Panc1 (cell line): Measurements from ENCODE around the gene ANG. TPM values are rescaled to one million over a fixed set of nuclear protein-coding genes. Genes with fewer than 3 reads are reported as not detected.
A peak's percentile ranks its signal among the peaks of the same experiment; 100 is the strongest.

Experiments
- ATAC-seq: fragments of 200-7000 bp; cut with Tn5 transposase; 2 replicates; pipeline ENCODE4 v1.9.1; 2020; ENCODE audit warnings: mild to moderate bottlenecking, moderate library complexity
- BruUV-seq: library from RNA; stranded (reverse); fragments of 400-500 nt; replicated peaks from 2 replicates; lab custom pipeline; 2021; lab: Mats Ljungman, UMichigan
- CTCF ChIA-PET: fragments of 300-600 bp; sonication (Branson Sonifier 250); formaldehyde crosslinking; loops from one replicate; lab custom pipeline; 2022; ENCODE audit warnings: antibody characterized with exemption; lab: Charles Lee
- POLR2A ChIA-PET: fragments of 300-600 bp; sonication (Branson Sonifier 250); formaldehyde crosslinking; loops from one replicate; lab custom pipeline; 2022; ENCODE audit warnings: antibody characterized with exemption; lab: Charles Lee
- DNase-seq: peaks from one replicate; pipeline ENCODE4 v3.0.0-alpha.2; 2010; ENCODE audit warnings: low read depth, low spot score
- H3K27ac ChIP-seq: 2 replicates; pipeline ENCODE4 v1.5.1; 2011; ENCODE audit warnings: mild to moderate bottlenecking, low read length, inconsistent platforms
- H3K27me3 ChIP-seq: fragments of 200-500 bp; sonication (Bioruptor generic); 2 replicates; pipeline ENCODE4 v1.6.0; 2014; ENCODE audit warnings: low read length, inconsistent platforms; ENCODE audit not compliant: control insufficient read depth, insufficient read depth
- H3K36me3 ChIP-seq: fragments of 200-500 bp; sonication (Bioruptor generic); 2 replicates; pipeline ENCODE4 v1.5.1; 2014; ENCODE audit warnings: inconsistent platforms, mild to moderate bottlenecking, low read length, moderate library complexity; ENCODE audit not compliant: control insufficient read depth, insufficient read depth
- H3K4me1 ChIP-seq: 2 replicates; pipeline ENCODE4 v1.5.1; 2011; ENCODE audit warnings: inconsistent platforms, mild to moderate bottlenecking, low read length, moderate library complexity; ENCODE audit not compliant: control insufficient read depth, insufficient read depth
- H3K4me3 ChIP-seq, 2 experiments: 2 replicates each; pipeline ENCODE4 v1.5.1; 2011 to 2012; ENCODE audit warnings: low read depth in 2 of 2, low read length in 2 of 2, mild to moderate bottlenecking in 2 of 2, inconsistent platforms in 1 of 2, moderate library complexity in 1 of 2
- H3K9me3 ChIP-seq: fragments of 200-500 bp; sonication (Bioruptor generic); 2 replicates; pipeline ENCODE4 v1.5.1; 2014; ENCODE audit warnings: low read depth, mild to moderate bottlenecking, inconsistent platforms, low read length, moderate library complexity; ENCODE audit not compliant: control insufficient read depth, insufficient read depth
- POLR2AphosphoS5 ChIP-seq: IDR thresholded peaks from 2 replicates; pipeline ENCODE4 v1.6.1; 2012; ENCODE audit warnings: mild to moderate bottlenecking, low read depth, low read length, moderate library complexity
- REST ChIP-seq, 2 experiments: IDR thresholded peaks; 2 replicates each; pipeline ENCODE4 v1.6.1; 2011 to 2012; ENCODE audit warnings: low read depth in 2 of 2, control low read depth in 1 of 2, low read length in 1 of 2, mild to moderate bottlenecking in 1 of 2, moderate library complexity in 1 of 2; ENCODE audit not compliant: insufficient read depth in 1 of 2
- SIN3A ChIP-seq: IDR thresholded peaks from 2 replicates; pipeline ENCODE4 v1.6.1; 2012; ENCODE audit warnings: low read depth, mild to moderate bottlenecking, low read length, moderate library complexity, borderline replicate concordance; ENCODE audit not compliant: insufficient read depth
- TCF7L2 ChIP-seq: IDR thresholded peaks from 2 replicates; pipeline ENCODE4 v1.6.1; 2011; ENCODE audit warnings: mild to moderate bottlenecking, low read depth, low read length, inconsistent platforms
- in situ Hi-C: cut with HindIII; loops from 2 replicates; pipeline ENCODE4 v1.10.0; 2016; ENCODE audit warnings: low sequenced_read_pairs, low pct_unique_long_range_greater_than_20kb
- intact Hi-C: fragments of 100-400 bp; cut with micrococcal nuclease; formaldehyde crosslinking; loops from one replicate; pipeline ENCODE4 v1.10.0; 2022; ENCODE audit not compliant: unreplicated experiment
- total RNA-seq: library from RNA; stranded (reverse); gene quantifications from one replicate; pipeline ENCODE4 v1.2.1, GENCODE V29; 2021; ENCODE audit not compliant: unreplicated experiment
- TF ChIP-seq, protein P1 (sequence below): fragments of 450-650 bp; IDR thresholded peaks from 2 replicates; pipeline ENCODE4 v1.5.1; 2017; ENCODE audit warnings: mild to moderate bottlenecking

Gene ANG
- total RNA-seq, 1 experiment from 2014 or later = 1.9 TPM

GRCh38 chr14:20657216-20658211, 31.1 kb upstream of the ANG start:
- no peaks in the 10 kb centered on the region for H3K27me3 ChIP-seq
- no peak overlapping the region for H3K27ac ChIP-seq
- peak overlapping the region in 1 of 2 experiments; percentile 28; a peak in 2 of 4 replicates for H3K4me3 ChIP-seq
- peak; percentile 80 for DNase-seq
- H3K36me3 ChIP-seq = no peaks in the 10 kb centered on the region
- in situ Hi-C loops = no loop called here
- CTCF ChIA-PET = interaction anchor here (0.8 to 1.0 kb wide), 2 partner anchors 34 to 38 kb away, joined by 4 read pairs; no protein-coding TSS in a partner anchor
- POLR2A ChIA-PET = interaction anchor here (0.5 kb wide), 1 partner anchor 209 kb away, joined by 9 read pairs; no protein-coding TSS in a partner anchor
- TF ChIP-seq, protein P1, sequence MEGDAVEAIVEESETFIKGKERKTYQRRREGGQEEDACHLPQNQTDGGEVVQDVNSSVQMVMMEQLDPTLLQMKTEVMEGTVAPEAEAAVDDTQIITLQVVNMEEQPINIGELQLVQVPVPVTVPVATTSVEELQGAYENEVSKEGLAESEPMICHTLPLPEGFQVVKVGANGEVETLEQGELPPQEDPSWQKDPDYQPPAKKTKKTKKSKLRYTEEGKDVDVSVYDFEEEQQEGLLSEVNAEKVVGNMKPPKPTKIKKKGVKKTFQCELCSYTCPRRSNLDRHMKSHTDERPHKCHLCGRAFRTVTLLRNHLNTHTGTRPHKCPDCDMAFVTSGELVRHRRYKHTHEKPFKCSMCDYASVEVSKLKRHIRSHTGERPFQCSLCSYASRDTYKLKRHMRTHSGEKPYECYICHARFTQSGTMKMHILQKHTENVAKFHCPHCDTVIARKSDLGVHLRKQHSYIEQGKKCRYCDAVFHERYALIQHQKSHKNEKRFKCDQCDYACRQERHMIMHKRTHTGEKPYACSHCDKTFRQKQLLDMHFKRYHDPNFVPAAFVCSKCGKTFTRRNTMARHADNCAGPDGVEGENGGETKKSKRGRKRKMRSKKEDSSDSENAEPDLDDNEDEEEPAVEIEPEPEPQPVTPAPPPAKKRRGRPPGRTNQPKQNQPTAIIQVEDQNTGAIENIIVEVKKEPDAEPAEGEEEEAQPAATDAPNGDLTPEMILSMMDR = peak; percentile 59
- TF ChIP-seq POLR2AphosphoS5 = no peak
- ATAC-seq = peak; percentile 86
- H3K4me1 ChIP-seq = no peaks in the 10 kb centered on the region; the same call in 1 of the 2 replicates
- intact Hi-C loops = loop anchor here (5.0 kb wide), 1 partner anchor 35 kb away; no protein-coding TSS in a partner anchor
- no peaks in the 10 kb centered on the region for H3K9me3 ChIP-seq
- BruUV-seq = no TSS peak

- CTCF ChIA-PET = interaction anchor here (0.8 kb wide), 1 partner anchor 39 kb away, joined by 4 read pairs; no protein-coding TSS in a partner anchor
- no TSS peak for BruUV-seq
- in situ Hi-C loops = no loop called here
Measured at GRCh38 chr14:20658246-20658645, 30.3 kb upstream of the ANG start.

More at GRCh38 chr14:20658246-20658645, 30.3 kb upstream of the ANG start:
- Histone ChIP-seq H3K9me3 (no peaks in the 10 kb centered on the region), H3K4me3 (no peak overlapping the region), H3K27me3 (no peaks in the 10 kb centered on the region), H3K27ac (no peak overlapping the region), H3K4me1 (no peaks in the 10 kb centered on the region; the same call in 1 of the 2 replicates), H3K36me3 (no peaks in the 10 kb centered on the region)
- POLR2A ChIA-PET = no interaction called here
- intact Hi-C loops = loop anchor here (5.0 kb wide), 1 partner anchor 34 kb away; no protein-coding TSS in a partner anchor
- ATAC-seq (no peak), DNase-seq (no peak)
- TF ChIP-seq TCF7L2 (no peak), SIN3A (no peak), REST (IDR thresholded peaks at IDR 0.05; ENCODE audit: insufficient read depth in 1 of 2, low read depth in 2 of 2, low read length in 1 of 2) (no peak)
- TF ChIP-seq, protein P1 = no peak
